Non-pigmented ciliary epithelial cell (primary cell): ENCODE measurements around the gene SEC23A.

Experiments
- DNase-seq: peaks from one replicate; pipeline ENCODE4 v3.0.0-alpha.2; 2010; ENCODE audit warnings: low read depth

Gene SEC23A

GRCh38 chr14:38991299-38991698 is 111.7 kb downstream of the SEC23A start:
- DNase-seq = no peak

GRCh38 chr14:38989922-38990546 is 113.0 kb downstream of the SEC23A start:
- DNase-seq = no peak

- DNase-seq = no peak
Measured at GRCh38 chr14:38987781-38988180, 115.3 kb downstream of the SEC23A start.

GRCh38 chr14:38982837-38983236 is 120.2 kb downstream of the SEC23A start:
- DNase-seq = no peak

- DNase-seq = no peak
Measured at GRCh38 chr14:38982278-38982677, 120.8 kb downstream of the SEC23A start.
